NCI-H2227 treated with DMSO at 0.1 percent for 48 hours (cell line): ENCODE data around the gene GOLGA1.

ENCODE experiments used
- DNase-seq: peaks from one replicate; lab custom pipeline; 2025; lab: John Stamatoyannopoulos, UW

The GOLGA1 gene

GRCh38 chr9:124835026-124835557 is 105.8 kb downstream of the GOLGA1 start:
- peak; percentile 68 for DNase-seq

DNA sequence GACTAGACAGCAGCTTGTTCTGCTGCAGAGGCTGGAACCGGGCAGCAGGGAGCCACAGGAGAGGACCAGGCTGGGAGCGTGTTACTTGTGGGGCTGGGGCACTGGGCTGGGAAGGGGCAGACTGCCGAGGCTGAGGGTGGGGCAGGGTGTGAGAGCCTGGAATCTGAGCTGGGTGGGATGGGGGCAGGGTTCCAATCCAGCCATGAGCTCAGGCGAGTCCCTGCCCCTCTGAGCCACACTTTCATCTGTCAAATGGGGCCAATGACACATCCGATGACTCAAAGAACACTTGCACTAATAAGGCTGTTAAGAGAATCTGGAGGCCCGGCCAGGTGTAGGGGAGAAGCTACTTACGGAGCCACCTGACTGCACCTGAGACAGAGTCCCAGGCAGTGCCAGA is 106.3 kb downstream of the GOLGA1 start:
- DNase-seq = no peak

- no peak for DNase-seq
Observed at GRCh38 chr9:124831642-124832364, 109.1 kb downstream of the GOLGA1 start.

DNA sequence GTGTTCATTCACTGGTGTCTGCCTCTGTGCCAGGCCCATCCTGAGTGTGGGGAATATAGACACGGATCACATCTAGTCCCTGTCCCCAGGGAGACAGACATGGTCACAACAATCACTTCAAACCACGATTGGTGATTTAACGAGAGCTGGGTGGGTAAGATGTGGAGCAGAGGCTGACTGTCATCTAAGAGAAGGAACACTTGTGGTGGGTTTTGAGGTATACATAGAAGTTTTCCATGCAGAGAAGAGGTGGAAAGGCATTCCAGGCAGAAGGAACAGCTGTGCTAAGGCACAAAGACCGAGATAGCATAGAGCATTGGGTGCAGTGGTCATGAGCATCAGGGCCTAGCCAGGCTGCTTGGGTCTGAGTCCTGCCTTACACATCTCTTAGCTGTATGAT is 110.3 kb downstream of the GOLGA1 start:
- no peak for DNase-seq

DNA sequence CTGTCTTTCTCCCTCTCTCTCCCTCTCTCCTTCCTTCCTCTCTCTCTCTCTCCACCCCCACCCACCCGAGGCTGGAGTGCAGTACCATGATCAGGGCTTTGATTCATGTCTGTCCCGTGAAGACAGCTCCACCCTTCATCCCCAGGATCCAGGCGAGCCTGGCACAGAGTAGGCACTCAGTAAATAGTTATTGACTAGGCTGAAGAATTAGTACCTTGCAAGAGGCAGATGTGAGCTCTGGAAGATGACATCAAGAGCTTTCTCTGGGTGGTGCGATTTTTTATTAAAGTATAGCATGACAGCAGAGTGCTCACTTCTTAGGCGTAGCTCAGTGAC is 111.6 kb downstream of the GOLGA1 start:
- DNase-seq = no peak

- no peak for DNase-seq
Observed at GRCh38 chr9:124828489-124829333, 112.2 kb downstream of the GOLGA1 start.
